GM18861 (cell line): ENCODE measurements around the gene DSCAML1.

Experiments
- ATAC-seq: cut with Tn5 transposase; IDR thresholded peaks from one replicate; pipeline ENCODE4 v1.9.1; 2021; ENCODE audit not compliant: unreplicated experiment

The DSCAML1 gene

GRCh38 chr11:117589063-117589462, 208.0 kb downstream of the DSCAML1 start:
- no peak for ATAC-seq

GRCh38 chr11:117588166-117588810, 208.7 kb downstream of the DSCAML1 start:
- no peak for ATAC-seq

- no peak for ATAC-seq
Measured at GRCh38 chr11:117587416-117587815, 209.6 kb downstream of the DSCAML1 start.

- ATAC-seq = no peak
Measured at GRCh38 chr11:117586392-117586791, 210.6 kb downstream of the DSCAML1 start.

GRCh38 chr11:117585631-117586030, 211.4 kb downstream of the DSCAML1 start:
- ATAC-seq = no peak

GRCh38 chr11:117584056-117584830, 212.8 kb downstream of the DSCAML1 start:
- ATAC-seq = no peak

- ATAC-seq = no peak
Measured at GRCh38 chr11:117583063-117583801, 213.8 kb downstream of the DSCAML1 start.

- no peak for ATAC-seq
Measured at GRCh38 chr11:117582433-117582832, 214.6 kb downstream of the DSCAML1 start.

GRCh38 chr11:117580866-117581265, 216.2 kb downstream of the DSCAML1 start:
- no peak for ATAC-seq

- ATAC-seq = no peak
Measured at GRCh38 chr11:117579161-117579560, 217.9 kb downstream of the DSCAML1 start.

GRCh38 chr11:117575856-117576255, 221.2 kb downstream of the DSCAML1 start:
- ATAC-seq = no peak

- no peak for ATAC-seq
Measured at GRCh38 chr11:117574551-117574950, 222.5 kb downstream of the DSCAML1 start.

- ATAC-seq = no peak
Measured at GRCh38 chr11:117573326-117573725, 223.7 kb downstream of the DSCAML1 start.

- no peak for ATAC-seq
Measured at GRCh38 chr11:117572671-117573070, 224.3 kb downstream of the DSCAML1 start.

GRCh38 chr11:117572129-117572528, 224.9 kb downstream of the DSCAML1 start:
- no peak for ATAC-seq

- no peak for ATAC-seq
Measured at GRCh38 chr11:117570701-117571100, 226.3 kb downstream of the DSCAML1 start.

GRCh38 chr11:117569911-117570310, 227.1 kb downstream of the DSCAML1 start:
- no peak for ATAC-seq

- no peak for ATAC-seq
Measured at GRCh38 chr11:117565709-117566108, 231.3 kb downstream of the DSCAML1 start.

GRCh38 chr11:117564321-117564720, 232.7 kb downstream of the DSCAML1 start:
- no peak for ATAC-seq

- ATAC-seq = no peak
Measured at GRCh38 chr11:117563556-117563955, 233.5 kb downstream of the DSCAML1 start.

- ATAC-seq = no peak
Measured at GRCh38 chr11:117562136-117562535, 234.9 kb downstream of the DSCAML1 start.
